Keratinocyte (primary cell): ENCODE data around the gene HDAC8.

Experiments
- EZH2 ChIP-seq: IDR thresholded peaks from one replicate; pipeline ENCODE4 v1.6.1; 2012; ENCODE audit warnings: inconsistent platforms, mild to moderate bottlenecking, low read length, moderate library complexity
- TF ChIP-seq, protein P1 (sequence below), 3 experiments: IDR thresholded peaks in 1 of 3; conservative IDR thresholded peaks in 1 of 3; optimal IDR thresholded peaks in 1 of 3; 2 replicates in 2 of 3; 3 replicates in 1 of 3; pipeline versions ENCODE3 to v1.5.1; 2011; ENCODE audit warnings: low read length in 3 of 3, mild to moderate bottlenecking in 3 of 3, moderate library complexity in 2 of 3, control low read depth in 1 of 3, inconsistent platforms in 1 of 3; ENCODE audit not compliant: insufficient read depth in 2 of 3; ENCODE audit errors: extremely low read depth in 1 of 3

DNA sequence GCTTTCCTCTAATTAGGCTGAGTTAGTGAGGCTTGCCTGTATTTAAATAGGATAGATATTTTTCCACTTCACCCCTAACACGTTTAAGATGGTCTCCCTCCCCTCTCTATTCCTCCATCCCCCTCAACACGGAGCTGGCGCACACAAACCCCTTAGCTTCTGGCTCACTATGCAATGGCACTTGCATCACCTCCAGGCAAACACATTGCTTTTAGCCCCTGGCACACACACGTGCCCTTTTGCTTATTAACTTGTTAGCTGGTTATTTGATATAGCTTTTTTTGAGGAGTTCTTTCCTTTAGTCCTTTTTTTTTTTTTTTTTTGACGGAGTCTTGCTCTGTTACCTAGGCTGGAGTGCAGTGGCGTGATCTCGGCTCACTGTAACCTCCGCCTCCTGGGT is 94.3 kb downstream of the HDAC8 start:
- TF ChIP-seq, protein P1, sequence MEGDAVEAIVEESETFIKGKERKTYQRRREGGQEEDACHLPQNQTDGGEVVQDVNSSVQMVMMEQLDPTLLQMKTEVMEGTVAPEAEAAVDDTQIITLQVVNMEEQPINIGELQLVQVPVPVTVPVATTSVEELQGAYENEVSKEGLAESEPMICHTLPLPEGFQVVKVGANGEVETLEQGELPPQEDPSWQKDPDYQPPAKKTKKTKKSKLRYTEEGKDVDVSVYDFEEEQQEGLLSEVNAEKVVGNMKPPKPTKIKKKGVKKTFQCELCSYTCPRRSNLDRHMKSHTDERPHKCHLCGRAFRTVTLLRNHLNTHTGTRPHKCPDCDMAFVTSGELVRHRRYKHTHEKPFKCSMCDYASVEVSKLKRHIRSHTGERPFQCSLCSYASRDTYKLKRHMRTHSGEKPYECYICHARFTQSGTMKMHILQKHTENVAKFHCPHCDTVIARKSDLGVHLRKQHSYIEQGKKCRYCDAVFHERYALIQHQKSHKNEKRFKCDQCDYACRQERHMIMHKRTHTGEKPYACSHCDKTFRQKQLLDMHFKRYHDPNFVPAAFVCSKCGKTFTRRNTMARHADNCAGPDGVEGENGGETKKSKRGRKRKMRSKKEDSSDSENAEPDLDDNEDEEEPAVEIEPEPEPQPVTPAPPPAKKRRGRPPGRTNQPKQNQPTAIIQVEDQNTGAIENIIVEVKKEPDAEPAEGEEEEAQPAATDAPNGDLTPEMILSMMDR (optimal IDR thresholded peaks at IDR 0.05 in 1 of 3, IDR thresholded peaks at IDR 0.05 in 1 of 3, conservative IDR thresholded peaks at IDR 0.05 in 1 of 3; ENCODE audit: extremely low read depth in 1 of 3, insufficient read depth in 2 of 3, low read length in 3 of 3): no peak
- no peak for TF ChIP-seq EZH2
